ENCODE results near the gene FOXK1.
"Not testable (repeated sequence)": the region's sequence is repeated elsewhere in the genome, so short reads cannot be mapped to it uniquely, and the experiment has no call there.

The FOXK1 gene

GRCh38 chr7:4681886-4682620, at the start of gene FOXK1:
FOXK1 (plus strand) TSS chr7:4682295; CDS start chr7:4682309, 14 bp downstream.
- DNase-seq (ENCODE audit: low read depth in 2 of 3, low spot score in 1 of 3): peak; percentile 64 to 79 (median 64)

GRCh38 chr7:4633012-4633411, 49.1 kb upstream of the FOXK1 start:
- DNase-seq (ENCODE audit: low read depth in 2 of 3, low spot score in 1 of 3): no peak

GRCh38 chr7:4634166-4634565, 47.9 kb upstream of the FOXK1 start:
- no peak for DNase-seq (ENCODE audit: low read depth in 2 of 3, low spot score in 1 of 3)

GRCh38 chr7:4638781-4639575, 43.1 kb upstream of the FOXK1 start:
- DNase-seq (ENCODE audit: low read depth in 2 of 3, low spot score in 1 of 3): no peak

GRCh38 chr7:4641091-4641666, 40.9 kb upstream of the FOXK1 start:
- no peak for DNase-seq (ENCODE audit: low read depth in 2 of 3, low spot score in 1 of 3)

GRCh38 chr7:4641667-4642467, 40.2 kb upstream of the FOXK1 start:
- DNase-seq (ENCODE audit: low read depth in 2 of 3, low spot score in 1 of 3): peak; percentile 86 to 95 (median 94)

GRCh38 chr7:4642468-4643203, 39.5 kb upstream of the FOXK1 start:
- DNase-seq (ENCODE audit: low read depth in 2 of 3, low spot score in 1 of 3): no peak

GRCh38 chr7:4643204-4643471, 39.0 kb upstream of the FOXK1 start:
- DNase-seq (ENCODE audit: low read depth in 2 of 3, low spot score in 1 of 3): not testable (repeated sequence)

GRCh38 chr7:4645246-4645645, 36.8 kb upstream of the FOXK1 start:
- no peak for DNase-seq (ENCODE audit: low read depth in 2 of 3, low spot score in 1 of 3)

GRCh38 chr7:4648111-4648510, 34.0 kb upstream of the FOXK1 start:
- DNase-seq (ENCODE audit: low read depth in 2 of 3, low spot score in 1 of 3): no peak

- no peak for DNase-seq (ENCODE audit: low read depth in 2 of 3, low spot score in 1 of 3)
Measured at GRCh38 chr7:4650433-4651047, 31.6 kb upstream of the FOXK1 start.

- no peak for DNase-seq (ENCODE audit: low read depth in 2 of 3, low spot score in 1 of 3)
Measured at GRCh38 chr7:4653771-4654170, 28.3 kb upstream of the FOXK1 start.

- DNase-seq (ENCODE audit: low read depth in 2 of 3, low spot score in 1 of 3): no peak
Measured at GRCh38 chr7:4655311-4655710, 26.8 kb upstream of the FOXK1 start.

GRCh38 chr7:4655896-4656295, 26.2 kb upstream of the FOXK1 start:
- no peak for DNase-seq (ENCODE audit: low read depth in 2 of 3, low spot score in 1 of 3)

- DNase-seq (ENCODE audit: low read depth in 2 of 3, low spot score in 1 of 3): no peak
Measured at GRCh38 chr7:4657640-4658417, 24.3 kb upstream of the FOXK1 start.

GRCh38 chr7:4659551-4660286, 22.4 kb upstream of the FOXK1 start:
- no peak for DNase-seq (ENCODE audit: low read depth in 2 of 3, low spot score in 1 of 3)

GRCh38 chr7:4661871-4662270, 20.2 kb upstream of the FOXK1 start:
- no peak for DNase-seq (ENCODE audit: low read depth in 2 of 3, low spot score in 1 of 3)

- no peak for DNase-seq (ENCODE audit: low read depth in 2 of 3, low spot score in 1 of 3)
Measured at GRCh38 chr7:4663239-4664018, 18.7 kb upstream of the FOXK1 start.
